Measurements from ENCODE around the gene E2F8. TPM values are rescaled to one million over a fixed set of nuclear protein-coding genes. Genes with fewer than 3 reads are reported as not detected.

The E2F8 gene
- total RNA-seq, 1 experiment from 2014 or later, result 11.3 TPM

DNA sequence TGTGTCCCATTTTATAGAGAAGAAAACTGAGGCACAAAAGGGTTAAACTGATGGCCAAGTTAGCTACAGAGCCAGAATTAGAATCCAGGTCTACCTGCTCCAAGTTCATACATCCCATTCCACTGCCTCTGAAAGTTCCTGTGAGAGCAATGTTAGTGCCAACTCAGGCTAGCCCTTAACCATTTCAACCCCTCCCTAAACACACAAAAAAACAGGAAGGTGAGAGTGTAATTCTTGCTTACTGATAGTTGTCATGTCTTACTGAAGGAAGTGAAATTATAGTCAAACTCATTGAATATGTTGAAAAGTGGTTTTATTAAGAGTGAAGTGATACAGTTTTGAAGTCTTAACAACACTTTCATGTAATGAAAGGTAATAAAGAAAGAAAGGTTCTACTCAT lies 2.9 kb upstream of the E2F8 start:
- Histone ChIP-seq H3K14ac (ENCODE audit: insufficient read depth, low read length) (no peak overlapping the region), H4K8ac (replicated peaks; ENCODE audit: insufficient read length, low read depth, low read length) (no peak overlapping the region), H3K18ac (ENCODE audit: insufficient read length, low read depth, low read length) (no peak overlapping the region), H3K79me2 (ENCODE audit: insufficient read depth, low read length) (no peaks in the 10 kb centered on the region), H2BK120ac (ENCODE audit: low read depth, low read length, poor library complexity, severe bottlenecking) (no peak overlapping the region), H3K4me1 (ENCODE audit: insufficient read depth, low read length) (no peaks in the 10 kb centered on the region), H2BK12ac (ENCODE audit: insufficient read length, low read depth, low read length) (no peak overlapping the region), H3K27me3 (ENCODE audit: insufficient read depth, low read length) (peaks cover 9% of the 10 kb centered on the region; the same call in 1 of the 2 replicates), H2AK5ac (ENCODE audit: insufficient read length, low read length) (no peak overlapping the region), H2BK5ac (ENCODE audit: insufficient read length, low read length) (no peak overlapping the region), H3T11ph (ENCODE audit: low read length) (no peak overlapping the region), H2BK15ac (ENCODE audit: low read depth, low read length) (no peak overlapping the region), H4K20me1 (ENCODE audit: control insufficient read depth, insufficient read depth, insufficient read length) (no peaks in the 10 kb centered on the region), H3K4me2 (ENCODE audit: insufficient read depth, insufficient read length, low read length) (no peak overlapping the region), H2BK20ac (ENCODE audit: low read depth, low read length, poor library complexity, severe bottlenecking) (no peak overlapping the region), H3K23me2 (ENCODE audit: insufficient read length, low read depth, low read length, poor library complexity, severe bottlenecking) (peaks cover 16% of the 10 kb centered on the region), H3K9ac (ENCODE audit: extremely low read depth, insufficient read length, low read length) (no peak overlapping the region), H3K27ac (ENCODE audit: insufficient read length, low read depth, low read length) (no peak overlapping the region), H3K9me3 (ENCODE audit: control insufficient read depth, low read depth, low read length) (no peaks in the 10 kb centered on the region), H3K79me1 (ENCODE audit: insufficient read depth, low read depth, low read length, poor library complexity, severe bottlenecking) (no peaks in the 10 kb centered on the region), H4K91ac (ENCODE audit: insufficient read length, low read depth, low read length) (no peak overlapping the region), H3K23ac (ENCODE audit: insufficient read length, low read depth, low read length) (no peak overlapping the region), H3K56ac (ENCODE audit: insufficient read length, low read depth, low read length) (no peak overlapping the region), H2AFZ (ENCODE audit: low read length) (no peak overlapping the region), H3K4ac (ENCODE audit: low read depth, low read length) (no peak overlapping the region), H4K5ac (ENCODE audit: insufficient read length, low read depth, low read length) (no peak overlapping the region)
- TF ChIP-seq, protein P1, sequence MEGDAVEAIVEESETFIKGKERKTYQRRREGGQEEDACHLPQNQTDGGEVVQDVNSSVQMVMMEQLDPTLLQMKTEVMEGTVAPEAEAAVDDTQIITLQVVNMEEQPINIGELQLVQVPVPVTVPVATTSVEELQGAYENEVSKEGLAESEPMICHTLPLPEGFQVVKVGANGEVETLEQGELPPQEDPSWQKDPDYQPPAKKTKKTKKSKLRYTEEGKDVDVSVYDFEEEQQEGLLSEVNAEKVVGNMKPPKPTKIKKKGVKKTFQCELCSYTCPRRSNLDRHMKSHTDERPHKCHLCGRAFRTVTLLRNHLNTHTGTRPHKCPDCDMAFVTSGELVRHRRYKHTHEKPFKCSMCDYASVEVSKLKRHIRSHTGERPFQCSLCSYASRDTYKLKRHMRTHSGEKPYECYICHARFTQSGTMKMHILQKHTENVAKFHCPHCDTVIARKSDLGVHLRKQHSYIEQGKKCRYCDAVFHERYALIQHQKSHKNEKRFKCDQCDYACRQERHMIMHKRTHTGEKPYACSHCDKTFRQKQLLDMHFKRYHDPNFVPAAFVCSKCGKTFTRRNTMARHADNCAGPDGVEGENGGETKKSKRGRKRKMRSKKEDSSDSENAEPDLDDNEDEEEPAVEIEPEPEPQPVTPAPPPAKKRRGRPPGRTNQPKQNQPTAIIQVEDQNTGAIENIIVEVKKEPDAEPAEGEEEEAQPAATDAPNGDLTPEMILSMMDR (conservative IDR thresholded peaks at IDR 0.05), result no peak
- Mint-ChIP-seq H3K36me3 (ENCODE audit: insufficient read depth in 1 of 3, low read depth in 3 of 3) (peaks cover 6 to 15% (median 8%) of the 10 kb centered on the region in 3 experiments; a peak in 5 of 7 replicates), H3K9me3 (peaks cover 8 to 13% of the 10 kb centered on the region in 2 experiments), H3K27me3 (ENCODE audit: low read depth) (peaks cover 51% of the 10 kb centered on the region), H3K4me3 (no peak overlapping the region; a peak in 1 of 5 replicates), H3K4me1 (peaks cover 10 to 14% of the 10 kb centered on the region in 2 experiments; a peak in 3 of 4 replicates), H3K27ac (no peak overlapping the region)
- no peak for DNase-seq
